ENCODE data around the gene PTPN20. TPM values are rescaled to one million over a fixed set of nuclear protein-coding genes. Genes with fewer than 3 reads are reported as not detected.

The PTPN20 gene
- total and polyA plus RNA-seq, 2 of the 8 experiments (the other 6 are each of a cell fraction or from before 2014, with no cell fraction given), result not detected

DNA sequence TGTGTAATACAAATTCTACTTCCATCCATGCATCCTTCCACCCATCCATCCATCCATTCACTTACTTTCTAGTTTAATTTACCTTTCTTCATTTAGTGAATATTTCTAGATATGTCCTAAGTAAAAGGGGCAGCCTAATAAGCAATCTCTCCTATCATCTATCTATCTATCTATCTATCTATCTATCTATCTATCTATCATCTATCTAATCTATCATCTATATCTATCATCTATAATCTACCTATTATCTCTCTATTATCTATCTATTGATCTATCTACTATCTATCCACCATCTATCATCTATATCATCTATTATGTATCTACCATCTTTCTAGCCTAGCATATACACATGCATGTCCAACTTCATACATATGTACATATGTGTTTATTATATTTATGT lies 104.2 kb downstream of the PTPN20 start:
- Histone ChIP-seq H3K9ac (replicated peaks in 1 of 4; ENCODE audit: extremely low read depth in 1 of 4, low read depth in 3 of 4, low read length in 3 of 4) (no peak overlapping the region), H3K79me1 (ENCODE audit: low read depth, low read length) (no peaks in the 10 kb centered on the region), H3K4me2 (ENCODE audit: insufficient read depth in 1 of 2, low read depth in 2 of 2, low read length in 2 of 2) (no peak overlapping the region), H2BK20ac (ENCODE audit: low read length) (no peak overlapping the region), H3K79me2 (ENCODE audit: control insufficient read depth in 1 of 2, insufficient read depth in 2 of 2, low read length in 2 of 2) (no peaks in the 10 kb centered on the region), H3K27ac (ENCODE audit: low read depth, low read length) (no peak overlapping the region), H2BK5ac (ENCODE audit: low read depth, low read length) (no peak overlapping the region), H3K23ac (ENCODE audit: insufficient read length) (no peak overlapping the region), H3K27me3 (replicated peaks in 1 of 4; ENCODE audit: control insufficient read depth in 3 of 4, extremely low read depth in 1 of 4, insufficient read depth in 3 of 4, low read length in 3 of 4) (no peaks in the 10 kb centered on the region), H3K9me3 (ENCODE audit: insufficient read depth in 2 of 2, low read depth in 1 of 2, low read length in 1 of 2) (no peaks in the 10 kb centered on the region), H4K20me1 (replicated peaks in 1 of 2; ENCODE audit: control insufficient read depth in 1 of 2, insufficient read depth in 2 of 2, low read length in 2 of 2) (no peaks in the 10 kb centered on the region), H3K14ac (ENCODE audit: insufficient read length) (no peak overlapping the region), H4K91ac (replicated peaks; ENCODE audit: insufficient read length, low read length) (no peak overlapping the region), H2BK15ac (ENCODE audit: low read length) (no peak overlapping the region), H4K8ac (ENCODE audit: extremely low read depth, insufficient read depth, low read length) (no peak overlapping the region), H2BK12ac (ENCODE audit: low read depth, low read length) (no peak overlapping the region), H3K23me2 (ENCODE audit: low read depth, low read length) (no peaks in the 10 kb centered on the region; the same call in 1 of the 2 replicates), H3K4me3 (ENCODE audit: extremely low read depth in 1 of 4, insufficient read depth in 2 of 4, low read depth in 3 of 4, low read length in 4 of 4) (no peak overlapping the region), H3K4ac (replicated peaks; ENCODE audit: insufficient read length, low read depth, low read length) (no peak overlapping the region), H3K56ac (replicated peaks; ENCODE audit: insufficient read length, low read depth, low read length) (peak overlapping the region; percentile 80), H2AFZ (ENCODE audit: low read length) (no peak overlapping the region), H4K5ac (ENCODE audit: insufficient read length, low read depth, low read length) (no peak overlapping the region), H2BK120ac (replicated peaks; ENCODE audit: low read depth, low read length) (no peak overlapping the region), H2AK5ac (ENCODE audit: low read depth, low read length) (no peak overlapping the region), H3K36me3 (ENCODE audit: control insufficient read depth in 2 of 4, insufficient read depth in 4 of 4, low read length in 3 of 4) (no peaks in the 10 kb centered on the region), H3K4me1 (replicated peaks in 1 of 4; ENCODE audit: control insufficient read depth in 3 of 4, insufficient read depth in 4 of 4, low read length in 3 of 4) (no peaks in the 10 kb centered on the region), H3K18ac (ENCODE audit: extremely low read depth, low read length) (no peak overlapping the region)
- DNase-seq (ENCODE audit: low read depth in 1 of 2, low spot score in 2 of 2), result no peak
- CTCF ChIA-PET (ENCODE audit: partially characterized antibody), result interaction anchor here (2.0 kb wide), 1 partner anchor 291 kb away, joined by 5 read pairs; no protein-coding TSS in a partner anchor
- POLR2A ChIA-PET (ENCODE audit: partially characterized antibody), result no interaction called here
- FAIRE-seq, result no peak
- TF ChIP-seq CHD1 (IDR thresholded peaks at IDR 0.05; ENCODE audit: low read depth, low read length) (no peak), TEAD4 (IDR thresholded peaks at IDR 0.05; ENCODE audit: low read depth, low read length) (no peak), EZH2 (IDR thresholded peaks at IDR 0.05; ENCODE audit: low read depth, low read length, severe bottlenecking) (no peak), GTF2F1 (IDR thresholded peaks at IDR 0.05; ENCODE audit: borderline replicate concordance, low read depth, low read length) (no peak), CBX5 (IDR thresholded peaks at IDR 0.05; ENCODE audit: low read depth, low read length) (no peak), JUN (IDR thresholded peaks at IDR 0.05; ENCODE audit: low read depth, low read length) (no peak), GABPA (IDR thresholded peaks at IDR 0.05; ENCODE audit: borderline replicate concordance, insufficient read depth, low read length) (no peak), RNF2 (IDR thresholded peaks at IDR 0.05; ENCODE audit: borderline replicate concordance, low read depth, low read length, missing control alignments, poor library complexity, severe bottlenecking) (no peak), YY1 (IDR thresholded peaks at IDR 0.05; ENCODE audit: low read depth, low read length) (no peak), RXRA (IDR thresholded peaks at IDR 0.05; ENCODE audit: insufficient read depth, low read depth, low read length) (no peak), BACH1 (IDR thresholded peaks at IDR 0.05; ENCODE audit: low read length) (no peak), SAP30 (IDR thresholded peaks at IDR 0.05; ENCODE audit: insufficient read depth, insufficient replicate concordance, low read length) (no peak), NRF1 (IDR thresholded peaks at IDR 0.05; ENCODE audit: low read depth, low read length) (no peak), CTBP2 (IDR thresholded peaks at IDR 0.05; ENCODE audit: borderline replicate concordance, insufficient read depth, insufficient read length, low read length) (no peak), RFX5 (IDR thresholded peaks at IDR 0.05; ENCODE audit: borderline replicate concordance, low read depth, low read length) (no peak)
